IMR-90 (cell line): ENCODE measurements around the gene PGLYRP3. TPM values are rescaled to one million over a fixed set of nuclear protein-coding genes. Genes with fewer than 3 reads are reported as not detected.

Experiments
- ATAC-seq: fragments of 200-7000 bp; cut with Tn5 transposase; 2 replicates; pipeline ENCODE4 v1.9.1; 2020; ENCODE audit warnings: low read depth, mild to moderate bottlenecking, moderate library complexity
- BruUV-seq: library from RNA; stranded (reverse); fragments of 400-500 nt; replicated peaks from 2 replicates; lab custom pipeline; 2021; lab: Mats Ljungman, UMichigan
- CTCF ChIA-PET: fragments of 300-600 bp; formaldehyde crosslinking; extraction: SDS; loops from one replicate; lab custom pipeline; 2021; ENCODE audit warnings: antibody characterized with exemption; lab: Yijun Ruan, JAX
- POLR2A ChIA-PET: fragments of 300-600 bp; sonication (Branson Sonifier 250); formaldehyde crosslinking; loops from one replicate; lab custom pipeline; 2022; ENCODE audit warnings: antibody characterized with exemption; ENCODE audit not compliant: unreplicated experiment; lab: Charles Lee
- DNase-seq: peaks from one replicate; pipeline ENCODE4 v3.0.0; 2013
- H2AFZ ChIP-seq: replicated peaks from 2 replicates; pipeline ENCODE3; 2013; ENCODE audit warnings: low read length, mild to moderate bottlenecking; ENCODE audit not compliant: poor library complexity
- H2AK5ac ChIP-seq: 2 replicates; pipeline ENCODE4 v1.6.1; 2013; ENCODE audit warnings: low read depth, low read length, inconsistent platforms
- H2AK9ac ChIP-seq: replicated peaks from 2 replicates; pipeline ENCODE3; 2013; ENCODE audit warnings: mild to moderate bottlenecking, low read depth, low read length, moderate library complexity; ENCODE audit not compliant: poor library complexity
- H2BK120ac ChIP-seq: 2 replicates; pipeline ENCODE4 v1.6.1; 2013; ENCODE audit warnings: low read depth, low read length, inconsistent platforms
- H2BK15ac ChIP-seq: 3 replicates; pipeline ENCODE4 v1.6.1; 2013; ENCODE audit warnings: low read depth, low read length, inconsistent platforms
- H2BK20ac ChIP-seq: 2 replicates; pipeline ENCODE4 v1.6.1; 2013; ENCODE audit warnings: low read depth, mild to moderate bottlenecking, inconsistent platforms, low read length, moderate library complexity
- H2BK5ac ChIP-seq: 2 replicates; pipeline ENCODE4 v1.6.1; 2013; ENCODE audit warnings: mild to moderate bottlenecking, low read depth, low read length, inconsistent platforms; ENCODE audit not compliant: poor library complexity, severe bottlenecking
- H3K14ac ChIP-seq: replicated peaks from 2 replicates; pipeline ENCODE4 v1.6.1; 2013; ENCODE audit warnings: low read depth, low read length, inconsistent platforms
- H3K18ac ChIP-seq: 2 replicates; pipeline ENCODE4 v1.6.1; 2013; ENCODE audit warnings: low read depth, low read length, control low read depth
- H3K23ac ChIP-seq: 2 replicates; pipeline ENCODE4 v1.6.1; 2013; ENCODE audit warnings: low read depth, low read length, inconsistent platforms
- H3K27ac ChIP-seq: 2 replicates; pipeline ENCODE4 v1.5.1; 2013; ENCODE audit warnings: mild to moderate bottlenecking, control low read depth, low read length; ENCODE audit not compliant: insufficient read depth
- H3K27me3 ChIP-seq: 2 replicates; pipeline ENCODE4 v1.6.1; 2013; ENCODE audit warnings: low read length; ENCODE audit not compliant: control insufficient read depth, insufficient read depth
- H3K36me3 ChIP-seq: 2 replicates; pipeline ENCODE4 v1.6.1; 2013; ENCODE audit warnings: low read length, mixed read lengths; ENCODE audit not compliant: control insufficient read depth, insufficient read depth
- H3K4ac ChIP-seq: 2 replicates; pipeline ENCODE4 v1.6.1; 2013; ENCODE audit warnings: low read depth, low read length, inconsistent platforms
- H3K4me1 ChIP-seq: 2 replicates; pipeline ENCODE4 v1.6.1; 2013; ENCODE audit warnings: low read length, mixed read lengths; ENCODE audit not compliant: control insufficient read depth, insufficient read depth
- H3K4me2 ChIP-seq: 2 replicates; pipeline ENCODE4 v1.6.1; 2013; ENCODE audit warnings: low read depth, mild to moderate bottlenecking, control low read depth, low read length, moderate library complexity
- H3K4me3 ChIP-seq: 2 replicates; pipeline ENCODE4 v1.5.1; 2013; ENCODE audit warnings: low read depth, mild to moderate bottlenecking, control low read depth, low read length, moderate library complexity; ENCODE audit not compliant: insufficient read depth
- H3K56ac ChIP-seq: 2 replicates; pipeline ENCODE4 v1.6.1; 2013; ENCODE audit warnings: low read length, inconsistent platforms; ENCODE audit not compliant: insufficient read depth; ENCODE audit errors: extremely low read depth
- H3K79me1 ChIP-seq, 2 experiments: 2 replicates each; pipeline ENCODE4 v1.6.1; 2013; ENCODE audit warnings: low read length in 2 of 2, inconsistent platforms in 1 of 2, low read depth in 1 of 2
- H3K9ac ChIP-seq: 2 replicates; pipeline ENCODE4 v1.6.1; 2013; ENCODE audit warnings: low read depth, low read length, control low read depth
- H3K9me1 ChIP-seq: 2 replicates; pipeline ENCODE4 v1.6.1; 2013; ENCODE audit warnings: low read length, inconsistent platforms; ENCODE audit not compliant: insufficient read depth
- H3K9me3 ChIP-seq: 2 replicates; pipeline ENCODE4 v1.6.1; 2013; ENCODE audit warnings: low read length; ENCODE audit not compliant: control insufficient read depth, insufficient read depth
- H4K20me1 ChIP-seq: 2 replicates; pipeline ENCODE4 v1.6.1; 2013; ENCODE audit warnings: low read length, inconsistent platforms; ENCODE audit not compliant: insufficient read depth
- H4K5ac ChIP-seq: 2 replicates; pipeline ENCODE4 v1.6.1; 2013; ENCODE audit warnings: mild to moderate bottlenecking, low read depth, low read length, control low read depth
- H4K8ac ChIP-seq, 2 experiments: 2 replicates each; pipeline ENCODE4 v1.6.1; 2013; ENCODE audit warnings: low read depth in 2 of 2, low read length in 2 of 2, control low read depth in 1 of 2, inconsistent platforms in 1 of 2
- H4K91ac ChIP-seq: 2 replicates; pipeline ENCODE4 v1.6.1; 2013; ENCODE audit warnings: low read depth, low read length, inconsistent platforms; ENCODE audit not compliant: insufficient read depth
- BHLHE40 ChIP-seq: fragments of 150-350 bp; IDR thresholded peaks from 2 replicates; pipeline ENCODE4 v1.6.1; 2016; ENCODE audit warnings: mild to moderate bottlenecking, low read depth, low read length
- CEBPB ChIP-seq: IDR thresholded peaks from 2 replicates; pipeline ENCODE4 v1.6.1; 2012; ENCODE audit warnings: low read depth, low read length, improper control_type of control experiment
- CHD1 ChIP-seq: IDR thresholded peaks from 2 replicates; pipeline ENCODE4 v1.6.1; 2012; ENCODE audit warnings: low read depth, low read length, improper control_type of control experiment
- FOS ChIP-seq: fragments of 150-350 bp; IDR thresholded peaks from 2 replicates; pipeline ENCODE4 v1.6.1; 2016; ENCODE audit warnings: low read depth, low read length
- MAFK ChIP-seq: IDR thresholded peaks from 2 replicates; pipeline ENCODE4 v1.6.1; 2012; ENCODE audit warnings: low read depth, low read length, improper control_type of control experiment
- MAZ ChIP-seq: IDR thresholded peaks from 2 replicates; pipeline ENCODE4 v1.6.1; 2012; ENCODE audit warnings: low read depth, mild to moderate bottlenecking, low read length, improper control_type of control experiment, moderate library complexity, borderline replicate concordance
- MXI1 ChIP-seq: IDR thresholded peaks from 2 replicates; pipeline ENCODE4 v1.6.1; 2012; ENCODE audit warnings: low read depth, mild to moderate bottlenecking, low read length, moderate library complexity, borderline replicate concordance
- NFE2L2 ChIP-seq: fragments of 150-350 bp; IDR thresholded peaks from 2 replicates; pipeline ENCODE4 v1.6.1; 2016; ENCODE audit warnings: low read depth, mild to moderate bottlenecking, low read length
- POLR2A ChIP-seq: IDR thresholded peaks from 2 replicates; pipeline ENCODE4 v1.6.1; 2012; ENCODE audit warnings: mild to moderate bottlenecking, low read depth, low read length
- RAD21 ChIP-seq: IDR thresholded peaks from 2 replicates; pipeline ENCODE4 v1.6.1; 2012; ENCODE audit warnings: low read length, improper control_type of control experiment
- RCOR1 ChIP-seq: IDR thresholded peaks from 2 replicates; pipeline ENCODE4 v1.6.1; 2012; ENCODE audit warnings: mild to moderate bottlenecking, low read length, improper control_type of control experiment; ENCODE audit not compliant: insufficient replicate concordance
- RFX5 ChIP-seq: IDR thresholded peaks from 2 replicates; pipeline ENCODE4 v1.8.0; 2012; ENCODE audit warnings: low read depth, mild to moderate bottlenecking, low read length, moderate library complexity
- SMC3 ChIP-seq: fragments of 150-350 bp; IDR thresholded peaks from 2 replicates; pipeline ENCODE4 v1.6.1; 2016; ENCODE audit warnings: low read depth, mild to moderate bottlenecking, antibody characterized with exemption, low read length, moderate library complexity
- WGBS, 2 experiments: methylation state at CpG; one replicate each; pipeline versions ENCODE4 v1.1.5 to v1.1.7; 2013; ENCODE audit warnings: missing lambda C conversion rate in 2 of 2; ENCODE audit not compliant: insufficient read length in 1 of 2; ENCODE audit errors: extremely low coverage in 2 of 2; 5-methylcytosine and 5-hydroxymethylcytosine counted together
- dilution Hi-C: fragments of 300-500 bp; cut with HindIII; formaldehyde crosslinking; loops from one replicate; pipeline ENCODE4 v1.14.3; 2018; ENCODE audit warnings: low sequenced_read_pairs; ENCODE audit not compliant: unreplicated experiment
- in situ Hi-C: fragments of 300-500 bp; cut with MboI; formaldehyde crosslinking; loops from 3 replicates; pipeline ENCODE4 v1.14.3; 2019; ENCODE audit warnings: low sequenced_read_pairs, inconsistent platforms, mixed read lengths
- intact Hi-C: fragments of 100-400 bp; cut with micrococcal nuclease; formaldehyde crosslinking; loops from 2 replicates; pipeline ENCODE4 v1.10.0; 2022
- polyA plus RNA-seq, 3 experiments: library from polyadenylated mRNA; depleted of rRNA; stranded (reverse); fragments of >200 nt; gene quantifications; 2 replicates each; pipeline ENCODE4 v1.2.3, GENCODE V29; 2012; ENCODE audit warnings: low replicate concordance in 1 of 3
- total RNA-seq: library from RNA; depleted of rRNA; stranded (reverse); fragments of >200 nt; gene quantifications from 2 replicates; pipeline ENCODE4 v1.2.3, GENCODE V29; 2012
- TF ChIP-seq, protein P1 (sequence below): conservative IDR thresholded peaks from 2 replicates; pipeline ENCODE4 v1.5.1; 2012; ENCODE audit warnings: mild to moderate bottlenecking, low read depth, low read length, improper control_type of control experiment
- TF ChIP-seq, protein P2 (sequence below): fragments of 150-350 bp; IDR thresholded peaks from 2 replicates; pipeline ENCODE4 v1.6.1; 2017; ENCODE audit warnings: mild to moderate bottlenecking, antibody characterized with exemption, low read length, low read depth
- TF ChIP-seq, protein P3 (sequence below): fragments of 150-350 bp; IDR thresholded peaks from 2 replicates; pipeline ENCODE4 v1.6.1; 2016; ENCODE audit warnings: low read depth, mild to moderate bottlenecking, low read length, moderate library complexity, borderline replicate concordance

Gene PGLYRP3
- total and polyA plus RNA-seq, 2 of the 4 experiments (the other 2 are of a cell fraction), result not detected

DNA sequence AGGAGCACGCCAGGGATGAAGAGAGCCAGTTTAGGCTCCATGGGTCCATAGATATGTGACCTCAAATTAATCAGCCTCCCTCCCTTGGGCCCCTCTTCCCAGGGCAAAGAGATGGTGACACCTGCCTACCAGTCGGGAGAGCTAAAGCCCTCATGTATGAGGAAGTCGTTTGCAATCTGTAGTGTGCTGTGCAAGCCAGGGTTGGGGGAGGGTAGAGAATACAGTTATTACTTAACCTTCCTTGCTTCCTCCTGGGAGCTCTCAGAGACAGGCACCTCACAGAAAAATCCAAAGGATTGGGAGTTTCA, 31.9 kb upstream of the PGLYRP3 start:
- no peak overlapping the region for H3K56ac ChIP-seq
- ChIA-PET CTCF (no interaction called here), POLR2A (no interaction called here)
- H3K9ac ChIP-seq, result no peak overlapping the region
- ATAC-seq, result no peak
- H2AK9ac ChIP-seq, result no peak overlapping the region
- no peaks in the 10 kb centered on the region for H4K20me1 ChIP-seq
- H3K4me2 ChIP-seq, result no peak overlapping the region
- H3K36me3 ChIP-seq, result no peaks in the 10 kb centered on the region
- no CpG with 5 or more reads among the region's 3 CpGs for WGBS, 2 experiments
- no peak overlapping the region for H2BK120ac ChIP-seq
- BruUV-seq, result no TSS peak
- no peak overlapping the region for H4K8ac ChIP-seq
- H3K27ac ChIP-seq, result no peak overlapping the region
- H3K9me3 ChIP-seq, result no peaks in the 10 kb centered on the region
- H3K9me1 ChIP-seq, result no peaks in the 10 kb centered on the region
- no peak overlapping the region for H4K5ac ChIP-seq
- H2AK5ac ChIP-seq, result no peak overlapping the region
- H3K4me1 ChIP-seq, result no peaks in the 10 kb centered on the region
- H3K14ac ChIP-seq, result no peak overlapping the region
- intact Hi-C loops, result no loop called here
- no peak overlapping the region for H2AFZ ChIP-seq
- TF ChIP-seq MXI1 (no peak), MAFK (no peak), RCOR1 (no peak), FOS (no peak), CEBPB (no peak), NFE2L2 (no peak), BHLHE40 (no peak), RAD21 (no peak), MAZ (no peak), RFX5 (no peak), SMC3 (no peak), POLR2A (no peak), CHD1 (no peak)
- TF ChIP-seq, protein P1, sequence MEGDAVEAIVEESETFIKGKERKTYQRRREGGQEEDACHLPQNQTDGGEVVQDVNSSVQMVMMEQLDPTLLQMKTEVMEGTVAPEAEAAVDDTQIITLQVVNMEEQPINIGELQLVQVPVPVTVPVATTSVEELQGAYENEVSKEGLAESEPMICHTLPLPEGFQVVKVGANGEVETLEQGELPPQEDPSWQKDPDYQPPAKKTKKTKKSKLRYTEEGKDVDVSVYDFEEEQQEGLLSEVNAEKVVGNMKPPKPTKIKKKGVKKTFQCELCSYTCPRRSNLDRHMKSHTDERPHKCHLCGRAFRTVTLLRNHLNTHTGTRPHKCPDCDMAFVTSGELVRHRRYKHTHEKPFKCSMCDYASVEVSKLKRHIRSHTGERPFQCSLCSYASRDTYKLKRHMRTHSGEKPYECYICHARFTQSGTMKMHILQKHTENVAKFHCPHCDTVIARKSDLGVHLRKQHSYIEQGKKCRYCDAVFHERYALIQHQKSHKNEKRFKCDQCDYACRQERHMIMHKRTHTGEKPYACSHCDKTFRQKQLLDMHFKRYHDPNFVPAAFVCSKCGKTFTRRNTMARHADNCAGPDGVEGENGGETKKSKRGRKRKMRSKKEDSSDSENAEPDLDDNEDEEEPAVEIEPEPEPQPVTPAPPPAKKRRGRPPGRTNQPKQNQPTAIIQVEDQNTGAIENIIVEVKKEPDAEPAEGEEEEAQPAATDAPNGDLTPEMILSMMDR, result no peak
- TF ChIP-seq, protein P2, sequence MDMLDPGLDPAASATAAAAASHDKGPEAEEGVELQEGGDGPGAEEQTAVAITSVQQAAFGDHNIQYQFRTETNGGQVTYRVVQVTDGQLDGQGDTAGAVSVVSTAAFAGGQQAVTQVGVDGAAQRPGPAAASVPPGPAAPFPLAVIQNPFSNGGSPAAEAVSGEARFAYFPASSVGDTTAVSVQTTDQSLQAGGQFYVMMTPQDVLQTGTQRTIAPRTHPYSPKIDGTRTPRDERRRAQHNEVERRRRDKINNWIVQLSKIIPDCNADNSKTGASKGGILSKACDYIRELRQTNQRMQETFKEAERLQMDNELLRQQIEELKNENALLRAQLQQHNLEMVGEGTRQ, result no peak
- TF ChIP-seq, protein P3, sequence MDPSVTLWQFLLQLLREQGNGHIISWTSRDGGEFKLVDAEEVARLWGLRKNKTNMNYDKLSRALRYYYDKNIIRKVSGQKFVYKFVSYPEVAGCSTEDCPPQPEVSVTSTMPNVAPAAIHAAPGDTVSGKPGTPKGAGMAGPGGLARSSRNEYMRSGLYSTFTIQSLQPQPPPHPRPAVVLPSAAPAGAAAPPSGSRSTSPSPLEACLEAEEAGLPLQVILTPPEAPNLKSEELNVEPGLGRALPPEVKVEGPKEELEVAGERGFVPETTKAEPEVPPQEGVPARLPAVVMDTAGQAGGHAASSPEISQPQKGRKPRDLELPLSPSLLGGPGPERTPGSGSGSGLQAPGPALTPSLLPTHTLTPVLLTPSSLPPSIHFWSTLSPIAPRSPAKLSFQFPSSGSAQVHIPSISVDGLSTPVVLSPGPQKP, result no peak
- no peaks in the 10 kb centered on the region for H3K79me1 ChIP-seq
- H3K4me3 ChIP-seq, result no peak overlapping the region
- H3K18ac ChIP-seq, result no peak overlapping the region
- H4K91ac ChIP-seq, result no peak overlapping the region
- dilution Hi-C loops, result no loop called here
- H2BK5ac ChIP-seq, result no peak overlapping the region
- in situ Hi-C loops, result no loop called here
- DNase-seq, result no peak
- H3K4ac ChIP-seq, result no peak overlapping the region
- no peak overlapping the region for H2BK15ac ChIP-seq
- H3K27me3 ChIP-seq, result peaks cover 4% of the 10 kb centered on the region
- H2BK20ac ChIP-seq, result no peak overlapping the region
- no peak overlapping the region for H3K23ac ChIP-seq
